NCI-H1048 (cell line): ENCODE data around the gene NFIL3.
"Not testable (repeated sequence)": the region's sequence is repeated elsewhere in the genome, so short reads cannot be mapped to it uniquely, and the experiment has no call there.

Experiments used
- DNase-seq: peaks from one replicate; lab custom pipeline; 2025; lab: John Stamatoyannopoulos, UW

Gene NFIL3

GRCh38 chr9:91423785-91424402, at the start of gene NFIL3:
Gene NFIL3, minus strand, starts transcription at chr9:91423832. Its CDS starts 13,098 bp downstream, at chr9:91410734.
- DNase-seq = peak; percentile 53

GRCh38 chr9:91471524-91471923, 47.9 kb upstream of the NFIL3 start:
- DNase-seq = not testable (repeated sequence)

- DNase-seq = no peak
These were observed 41.8 kb upstream of the NFIL3 start for GRCh38 chr9:91465420-91465819.

- no peak for DNase-seq
These were observed 35.3 kb upstream of the NFIL3 start for GRCh38 chr9:91458906-91459305.

GRCh38 chr9:91452844-91453243, 29.2 kb upstream of the NFIL3 start:
- no peak for DNase-seq

- DNase-seq = no peak
These were observed 28.0 kb upstream of the NFIL3 start for GRCh38 chr9:91451431-91452270.

- no peak for DNase-seq
These were observed 21.5 kb upstream of the NFIL3 start for GRCh38 chr9:91445135-91445534.

GRCh38 chr9:91443994-91444392, 20.4 kb upstream of the NFIL3 start:
- no peak for DNase-seq

GRCh38 chr9:91443321-91443993, 19.8 kb upstream of the NFIL3 start:
- no peak for DNase-seq

- DNase-seq = no peak
These were observed 13.2 kb upstream of the NFIL3 start for GRCh38 chr9:91436841-91437240.

GRCh38 chr9:91433180-91433579, 9.5 kb upstream of the NFIL3 start:
- DNase-seq = no peak

GRCh38 chr9:91431485-91431884, 7.9 kb upstream of the NFIL3 start:
- DNase-seq = no peak

GRCh38 chr9:91429501-91429900, 5.9 kb upstream of the NFIL3 start:
- DNase-seq = no peak

- no peak for DNase-seq
These were observed 5.3 kb upstream of the NFIL3 start for GRCh38 chr9:91428927-91429351.

GRCh38 chr9:91428436-91428835, 4.8 kb upstream of the NFIL3 start:
- DNase-seq = no peak

- DNase-seq = no peak
These were observed 4.2 kb upstream of the NFIL3 start for GRCh38 chr9:91427873-91428272.

- no peak for DNase-seq
These were observed 2.6 kb upstream of the NFIL3 start for GRCh38 chr9:91426123-91426745.

GRCh38 chr9:91425271-91425670, 1.6 kb upstream of the NFIL3 start:
- no peak for DNase-seq

GRCh38 chr9:91424403-91425176, 958 bp upstream of the NFIL3 start:
- no peak for DNase-seq

- no peak for DNase-seq
These were observed 597 bp downstream of the NFIL3 start for GRCh38 chr9:91422758-91423711.
